Activated CD4-positive, alpha-beta T cell treated with anti-CD3 and anti-CD28 coated beads for 36 hours (primary cell): ENCODE data around the gene NPVF. TPM values are rescaled to one million over a fixed set of nuclear protein-coding genes. Genes with fewer than 3 reads are reported as not detected.
A peak's percentile ranks its signal among the peaks of the same experiment; 100 is the strongest.

Source experiments
- ATAC-seq: fragments of 200-7000 bp; cut with Tn5 transposase; one replicate; pipeline ENCODE4 v1.10.0; 2021; ENCODE audit warnings: mild to moderate bottlenecking, moderate library complexity
- CTCF ChIA-PET: fragments of 350-600 bp; sonication (Branson Sonifier 250); formaldehyde crosslinking; loops from one replicate; lab custom pipeline; 2021; ENCODE audit warnings: antibody characterized with exemption; lab: Charles Lee
- POLR2A ChIA-PET: fragments of 350-600 bp; sonication (Branson Sonifier 250); formaldehyde crosslinking; loops from one replicate; lab custom pipeline; 2021; ENCODE audit warnings: antibody characterized with exemption, inconsistent platforms; lab: Charles Lee
- DNase-seq: peaks from one replicate; pipeline ENCODE4 v3.0.0-alpha.2; 2020
- H3K27ac Mint-ChIP-seq: one replicate; pipeline ENCODE4 v1.8.0; 2021; ENCODE audit warnings: mixed read lengths
- H3K27me3 Mint-ChIP-seq: one replicate; pipeline ENCODE4 v1.8.0; 2021; ENCODE audit warnings: mixed read lengths
- H3K36me3 Mint-ChIP-seq: one replicate; pipeline ENCODE4 v1.8.0; 2021; ENCODE audit warnings: low read depth, mixed read lengths
- H3K4me1 Mint-ChIP-seq: one replicate; pipeline ENCODE4 v1.8.0; 2021; ENCODE audit warnings: mixed read lengths
- H3K4me3 Mint-ChIP-seq: one replicate; pipeline ENCODE4 v1.8.0; 2021; ENCODE audit warnings: mild to moderate bottlenecking, moderate library complexity, mixed read lengths
- H3K9me3 Mint-ChIP-seq: one replicate; pipeline ENCODE4 v1.8.0; 2021; ENCODE audit warnings: low read depth, mixed read lengths
- intact Hi-C, 2 experiments: fragments of 100-400 bp; cut with DNase I in 1 of 2; cut with micrococcal nuclease in 1 of 2; formaldehyde crosslinking; loops; one replicate each; pipeline versions ENCODE4 v1.14.2 to v1.15.1; 2022 to 2024; cut with DNase I, micrococcal nuclease
- total RNA-seq, 2 experiments: library from RNA; stranded (reverse); gene quantifications; one replicate each; pipeline ENCODE4 v1.2.3, GENCODE V29; 2021

The NPVF gene
- total RNA-seq, 2 experiments from 2014 or later = not detected

GRCh38 chr7:25253714-25254113 lies 25.4 kb upstream of the NPVF start:
- H3K27me3 Mint-ChIP-seq = no peaks in the 10 kb centered on the region
- H3K36me3 Mint-ChIP-seq = no peaks in the 10 kb centered on the region

GRCh38 chr7:25250386-25250785 lies 22.1 kb upstream of the NPVF start:
- DNase-seq (no peak), ATAC-seq (no peak)
- Mint-ChIP-seq H3K9me3 (no peaks in the 10 kb centered on the region), H3K4me1 (no peaks in the 10 kb centered on the region), H3K27ac (no peak overlapping the region), H3K36me3 (no peaks in the 10 kb centered on the region), H3K4me3 (no peak overlapping the region), H3K27me3 (peaks cover 5% of the 10 kb centered on the region)
- CTCF ChIA-PET = interaction anchor here (0.6 to 1.6 kb wide), 4 partner anchors 8 to 315 kb away, joined by 3 to 7 read pairs (median 6); no protein-coding TSS in a partner anchor
- POLR2A ChIA-PET = no interaction called here
- intact Hi-C loops = no loop called here

More at GRCh38 chr7:25253714-25254113, 25.4 kb upstream of the NPVF start:
- ChIA-PET CTCF (no interaction called here), POLR2A (no interaction called here)
- H3K4me1 Mint-ChIP-seq = no peaks in the 10 kb centered on the region
- intact Hi-C loops = no loop called here
- ATAC-seq = no peak
- H3K27ac Mint-ChIP-seq = no peak overlapping the region
- H3K9me3 Mint-ChIP-seq = no peaks in the 10 kb centered on the region
- no peak for DNase-seq
- H3K4me3 Mint-ChIP-seq = no peak overlapping the region

GRCh38 chr7:25249772-25250171 lies 21.5 kb upstream of the NPVF start:
- CTCF ChIA-PET = interaction anchor here (0.6 to 1.6 kb wide), 3 partner anchors 9 to 315 kb away, joined by 3 to 7 read pairs (median 5); no protein-coding TSS in a partner anchor
- H3K4me1 Mint-ChIP-seq = no peaks in the 10 kb centered on the region
- intact Hi-C loops = no loop called here

GRCh38 chr7:25246306-25246705 lies 18.0 kb upstream of the NPVF start:
- Mint-ChIP-seq H3K9me3 (no peaks in the 10 kb centered on the region), H3K4me1 (no peaks in the 10 kb centered on the region), H3K4me3 (no peak overlapping the region), H3K36me3 (no peaks in the 10 kb centered on the region), H3K27ac (no peak overlapping the region), H3K27me3 (peaks cover 9% of the 10 kb centered on the region)
- intact Hi-C loops = no loop called here
- ChIA-PET CTCF (interaction anchor here (0.7 to 3.4 kb wide), 3 partner anchors 13 to 117 kb away, joined by 3 to 12 read pairs (median 3); no protein-coding TSS in a partner anchor), POLR2A (no interaction called here)
- ATAC-seq = no peak
- DNase-seq = no peak

More at GRCh38 chr7:25249772-25250171, 21.5 kb upstream of the NPVF start:
- Mint-ChIP-seq H3K4me3 (no peak overlapping the region), H3K27ac (no peak overlapping the region), H3K27me3 (peaks cover 5% of the 10 kb centered on the region), H3K9me3 (no peaks in the 10 kb centered on the region), H3K36me3 (no peaks in the 10 kb centered on the region)
- ATAC-seq (no peak), DNase-seq (no peak)
- POLR2A ChIA-PET = no interaction called here

- CTCF ChIA-PET = interaction anchor here (0.6 to 3.4 kb wide), 6 partner anchors 15 to 1131 kb away, joined by 3 to 12 read pairs (median 3); no protein-coding TSS in a partner anchor
- ATAC-seq = no peak
- Mint-ChIP-seq H3K36me3 (no peaks in the 10 kb centered on the region), H3K27me3 (peaks cover 9% of the 10 kb centered on the region), H3K27ac (no peak overlapping the region), H3K9me3 (no peaks in the 10 kb centered on the region), H3K4me3 (no peak overlapping the region), H3K4me1 (no peaks in the 10 kb centered on the region)
- DNase-seq = no peak
- intact Hi-C loops = no loop called here
- POLR2A ChIA-PET = no interaction called here
Observed at GRCh38 chr7:25244254-25245033, 16.2 kb upstream of the NPVF start.

- Mint-ChIP-seq H3K4me3 (no peak overlapping the region), H3K9me3 (no peaks in the 10 kb centered on the region), H3K36me3 (no peaks in the 10 kb centered on the region), H3K27ac (no peak overlapping the region), H3K4me1 (no peaks in the 10 kb centered on the region), H3K27me3 (peaks cover 6% of the 10 kb centered on the region)
- ChIA-PET POLR2A (no interaction called here), CTCF (interaction anchor here (0.6 to 1.5 kb wide), 3 partner anchors 18 to 1251 kb away, joined by 3 to 6 read pairs (median 3); no protein-coding TSS in a partner anchor)
- DNase-seq = no peak
- peak; percentile 63 for ATAC-seq
- intact Hi-C loops = no loop called here
Observed at GRCh38 chr7:25242678-25243077, 14.4 kb upstream of the NPVF start.

- Mint-ChIP-seq H3K9me3 (no peaks in the 10 kb centered on the region), H3K27me3 (peaks cover 4% of the 10 kb centered on the region), H3K27ac (no peak overlapping the region), H3K4me1 (no peaks in the 10 kb centered on the region), H3K36me3 (no peaks in the 10 kb centered on the region), H3K4me3 (no peak overlapping the region)
- ChIA-PET POLR2A (no interaction called here), CTCF (no interaction called here)
- ATAC-seq (no peak), DNase-seq (no peak)
- intact Hi-C loops = no loop called here
Observed at GRCh38 chr7:25240896-25241295, 12.6 kb upstream of the NPVF start.

- Mint-ChIP-seq H3K36me3 (no peaks in the 10 kb centered on the region), H3K27me3 (peaks cover 4% of the 10 kb centered on the region), H3K9me3 (no peaks in the 10 kb centered on the region), H3K4me1 (no peaks in the 10 kb centered on the region), H3K27ac (no peak overlapping the region), H3K4me3 (no peak overlapping the region)
- POLR2A ChIA-PET = no interaction called here
- CTCF ChIA-PET = no interaction called here
- ATAC-seq = no peak
- no peak for DNase-seq
- intact Hi-C loops = no loop called here
Observed at GRCh38 chr7:25240340-25240739, 12.1 kb upstream of the NPVF start.

GRCh38 chr7:25239888-25240287 lies 11.6 kb upstream of the NPVF start:
- Mint-ChIP-seq H3K27ac (no peak overlapping the region), H3K4me3 (no peak overlapping the region), H3K27me3 (peaks cover 4% of the 10 kb centered on the region), H3K4me1 (no peaks in the 10 kb centered on the region), H3K36me3 (no peaks in the 10 kb centered on the region), H3K9me3 (no peaks in the 10 kb centered on the region)
- no peak for DNase-seq
- ChIA-PET POLR2A (no interaction called here), CTCF (no interaction called here)
- ATAC-seq = no peak
- intact Hi-C loops = no loop called here

- ChIA-PET CTCF (interaction anchor here (0.6 to 0.7 kb wide), 2 partner anchors 30 to 231 kb away, joined by 4 to 5 read pairs; no protein-coding TSS in a partner anchor), POLR2A (no interaction called here)
- intact Hi-C loops = no loop called here
- ATAC-seq (no peak), DNase-seq (no peak)
- no peaks in the 10 kb centered on the region for H3K4me1 Mint-ChIP-seq
- H3K36me3 Mint-ChIP-seq = no peaks in the 10 kb centered on the region
- no peaks in the 10 kb centered on the region for H3K9me3 Mint-ChIP-seq
- no peak overlapping the region for H3K4me3 Mint-ChIP-seq
- H3K27ac Mint-ChIP-seq = no peak overlapping the region
- no peaks in the 10 kb centered on the region for H3K27me3 Mint-ChIP-seq
Observed at GRCh38 chr7:25238066-25238725, 9.9 kb upstream of the NPVF start.

- intact Hi-C loops = no loop called here
- Mint-ChIP-seq H3K4me3 (no peak overlapping the region), H3K9me3 (peaks cover 3% of the 10 kb centered on the region), H3K27ac (no peak overlapping the region), H3K27me3 (peaks cover 10% of the 10 kb centered on the region), H3K36me3 (no peaks in the 10 kb centered on the region), H3K4me1 (no peaks in the 10 kb centered on the region)
- ChIA-PET POLR2A (no interaction called here), CTCF (no interaction called here)
- ATAC-seq (no peak), DNase-seq (no peak)
Observed at GRCh38 chr7:25235471-25235870, 7.2 kb upstream of the NPVF start.
